Measurements from ENCODE around the gene RTCA. TPM values are rescaled to one million over a fixed set of nuclear protein-coding genes. Genes with fewer than 3 reads are reported as not detected.
"Not testable (repeated sequence)": the region's sequence is repeated elsewhere in the genome, so short reads cannot be mapped to it uniquely, and the experiment has no call there.

The RTCA gene
- total RNA-seq, 2 experiments from 2014 or later, result 48.2 to 50.6 TPM

GRCh38 chr1:100266741-100267140 lies 725 bp downstream of the RTCA start:
- Mint-ChIP-seq H3K36me3 (ENCODE audit: low read depth) (peaks cover 46% of the 10 kb centered on the region), H3K4me1 (peaks cover 44% of the 10 kb centered on the region), H3K4me3 (peak overlapping the region; percentile 96), H3K9me3 (peaks cover 2% of the 10 kb centered on the region), H3K27ac (peak overlapping the region; percentile 98), H3K27me3 (no peaks in the 10 kb centered on the region)
- POLR2A ChIA-PET, result no interaction called here
- CTCF ChIA-PET, result interaction anchor here (0.7 to 3.2 kb wide), 8 partner anchors 12 to 193 kb away, joined by 3 to 11 read pairs (median 4); partner anchors contain the start of genes CDC14A and DBT
- DNase-seq, result peak; percentile 16

GRCh38 chr1:100267284-100267683 lies 1.3 kb downstream of the RTCA start:
- no peaks in the 10 kb centered on the region for H3K9me3 Mint-ChIP-seq
- no peak for DNase-seq
- H3K27me3 Mint-ChIP-seq, result no peaks in the 10 kb centered on the region
- H3K4me3 Mint-ChIP-seq, result peak overlapping the region; percentile 96
- POLR2A ChIA-PET, result no interaction called here
- peaks cover 48% of the 10 kb centered on the region for H3K4me1 Mint-ChIP-seq
- peak overlapping the region; percentile 98 for H3K27ac Mint-ChIP-seq
- peaks cover 50% of the 10 kb centered on the region for H3K36me3 Mint-ChIP-seq (ENCODE audit: low read depth)
- CTCF ChIA-PET, result interaction anchor here (0.7 to 3.2 kb wide), 7 partner anchors 12 to 192 kb away, joined by 3 to 11 read pairs (median 4); partner anchors contain the start of genes CDC14A and DBT

GRCh38 chr1:100268202-100268601 lies 2.2 kb downstream of the RTCA start:
- H3K4me3 Mint-ChIP-seq, result peak overlapping the region; percentile 96
- CTCF ChIA-PET, result interaction anchor here (0.6 to 1.5 kb wide), 4 partner anchors 15 to 191 kb away, joined by 3 to 5 read pairs (median 4); no protein-coding TSS in a partner anchor
- no peaks in the 10 kb centered on the region for H3K27me3 Mint-ChIP-seq
- no peaks in the 10 kb centered on the region for H3K9me3 Mint-ChIP-seq
- H3K4me1 Mint-ChIP-seq, result peaks cover 48% of the 10 kb centered on the region
- DNase-seq, result no peak
- H3K36me3 Mint-ChIP-seq (ENCODE audit: low read depth), result peaks cover 53% of the 10 kb centered on the region
- POLR2A ChIA-PET, result interaction anchor here (0.6 kb wide), 1 partner anchor 199 kb away, joined by 3 read pairs; no protein-coding TSS in a partner anchor
- peak overlapping the region; percentile 98 for H3K27ac Mint-ChIP-seq

- peaks cover 64% of the 10 kb centered on the region for H3K36me3 Mint-ChIP-seq (ENCODE audit: low read depth)
- H3K4me1 Mint-ChIP-seq, result peaks cover 30% of the 10 kb centered on the region
- CTCF ChIA-PET, result no interaction called here
- DNase-seq, result peak; percentile 33
- POLR2A ChIA-PET, result interaction anchor here (0.6 kb wide), 1 partner anchor 114 kb away, joined by 7 read pairs; no protein-coding TSS in a partner anchor
- H3K27me3 Mint-ChIP-seq, result no peaks in the 10 kb centered on the region
- H3K27ac Mint-ChIP-seq, result no peak overlapping the region
- no peaks in the 10 kb centered on the region for H3K9me3 Mint-ChIP-seq
- no peak overlapping the region for H3K4me3 Mint-ChIP-seq
Measured at GRCh38 chr1:100277866-100278265, 11.8 kb downstream of the RTCA start.

GRCh38 chr1:100279358-100279923 lies 13.4 kb downstream of the RTCA start:
- H3K27ac Mint-ChIP-seq, result no peak overlapping the region
- peaks cover 29% of the 10 kb centered on the region for H3K4me1 Mint-ChIP-seq
- H3K4me3 Mint-ChIP-seq, result no peak overlapping the region
- CTCF ChIA-PET, result interaction anchor here (0.6 to 1.5 kb wide), 6 partner anchors 10 to 541 kb away, joined by 3 to 6 read pairs (median 4); partner anchors contain the start of gene RTCA
- no peaks in the 10 kb centered on the region for H3K27me3 Mint-ChIP-seq
- DNase-seq, result no peak
- POLR2A ChIA-PET, result no interaction called here
- H3K9me3 Mint-ChIP-seq, result no peaks in the 10 kb centered on the region
- peaks cover 59% of the 10 kb centered on the region for H3K36me3 Mint-ChIP-seq (ENCODE audit: low read depth)

- Mint-ChIP-seq H3K9me3 (no peaks in the 10 kb centered on the region), H3K27me3 (no peaks in the 10 kb centered on the region), H3K27ac (no peak overlapping the region), H3K4me3 (no peak overlapping the region), H3K36me3 (ENCODE audit: low read depth) (peaks cover 58% of the 10 kb centered on the region), H3K4me1 (peaks cover 27% of the 10 kb centered on the region)
- DNase-seq, result no peak
- POLR2A ChIA-PET, result no interaction called here
- CTCF ChIA-PET, result no interaction called here
Measured at GRCh38 chr1:100279954-100280682, 14.1 kb downstream of the RTCA start.

- no peak overlapping the region for H3K27ac Mint-ChIP-seq
- peaks cover 19% of the 10 kb centered on the region for H3K4me1 Mint-ChIP-seq
- H3K4me3 Mint-ChIP-seq, result no peak overlapping the region
- no peak for DNase-seq
- H3K27me3 Mint-ChIP-seq, result no peaks in the 10 kb centered on the region
- H3K36me3 Mint-ChIP-seq (ENCODE audit: low read depth), result peaks cover 44% of the 10 kb centered on the region
- H3K9me3 Mint-ChIP-seq, result no peaks in the 10 kb centered on the region
- ChIA-PET CTCF (no interaction called here), POLR2A (no interaction called here)
Measured at GRCh38 chr1:100284591-100284990, 18.6 kb downstream of the RTCA start.

GRCh38 chr1:100287162-100287561 lies 21.1 kb downstream of the RTCA start:
- ChIA-PET POLR2A (no interaction called here), CTCF (interaction anchor here (0.5 to 0.9 kb wide), 2 partner anchors 28 to 89 kb away, joined by 3 read pairs; no protein-coding TSS in a partner anchor)
- Mint-ChIP-seq H3K27ac (no peak overlapping the region), H3K4me1 (peaks cover 3% of the 10 kb centered on the region), H3K36me3 (ENCODE audit: low read depth) (peaks cover 45% of the 10 kb centered on the region), H3K27me3 (no peaks in the 10 kb centered on the region), H3K9me3 (no peaks in the 10 kb centered on the region), H3K4me3 (no peak overlapping the region)
- no peak for DNase-seq

GRCh38 chr1:100290291-100290690 lies 24.3 kb downstream of the RTCA start:
- no peak overlapping the region for H3K4me3 Mint-ChIP-seq
- POLR2A ChIA-PET, result no interaction called here
- peaks cover 3% of the 10 kb centered on the region for H3K4me1 Mint-ChIP-seq
- no peaks in the 10 kb centered on the region for H3K27me3 Mint-ChIP-seq
- H3K27ac Mint-ChIP-seq, result no peak overlapping the region
- peaks cover 50% of the 10 kb centered on the region for H3K36me3 Mint-ChIP-seq (ENCODE audit: low read depth)
- H3K9me3 Mint-ChIP-seq, result no peaks in the 10 kb centered on the region
- CTCF ChIA-PET, result interaction anchor here (1.0 to 1.5 kb wide), 3 partner anchors 8 to 994 kb away, joined by 3 to 5 read pairs (median 3); no protein-coding TSS in a partner anchor
- no peak for DNase-seq

GRCh38 chr1:100292711-100293110 lies 26.7 kb downstream of the RTCA start:
- H3K36me3 Mint-ChIP-seq (ENCODE audit: low read depth), result peaks cover 41% of the 10 kb centered on the region
- no peaks in the 10 kb centered on the region for H3K4me1 Mint-ChIP-seq
- H3K4me3 Mint-ChIP-seq, result no peak overlapping the region
- ChIA-PET POLR2A (no interaction called here), CTCF (no interaction called here)
- no peaks in the 10 kb centered on the region for H3K9me3 Mint-ChIP-seq
- H3K27ac Mint-ChIP-seq, result no peak overlapping the region
- DNase-seq, result no peak
- H3K27me3 Mint-ChIP-seq, result no peaks in the 10 kb centered on the region

- H3K9me3 Mint-ChIP-seq, result no peaks in the 10 kb centered on the region
- no peaks in the 10 kb centered on the region for H3K27me3 Mint-ChIP-seq
- DNase-seq, result no peak
- ChIA-PET POLR2A (no interaction called here), CTCF (interaction anchor here (0.9 kb wide), 1 partner anchor 88 kb away, joined by 3 read pairs; no protein-coding TSS in a partner anchor)
- H3K4me1 Mint-ChIP-seq, result peaks cover 7% of the 10 kb centered on the region
- peaks cover 27% of the 10 kb centered on the region for H3K36me3 Mint-ChIP-seq (ENCODE audit: low read depth)
- H3K27ac Mint-ChIP-seq, result no peak overlapping the region
- no peak overlapping the region for H3K4me3 Mint-ChIP-seq
Measured at GRCh38 chr1:100296140-100296539, 30.1 kb downstream of the RTCA start.

- POLR2A ChIA-PET, H3K27me3 Mint-ChIP-seq, H3K4me1 Mint-ChIP-seq, H3K27ac Mint-ChIP-seq, CTCF ChIA-PET, H3K4me3 Mint-ChIP-seq, DNase-seq, H3K9me3 Mint-ChIP-seq: not testable (repeated sequence)
- H3K36me3 Mint-ChIP-seq (ENCODE audit: low read depth), result peaks cover 23% of the 10 kb centered on the region
Measured at GRCh38 chr1:100296997-100297396, 31.0 kb downstream of the RTCA start.

GRCh38 chr1:100298512-100298911 lies 32.5 kb downstream of the RTCA start:
- no peak overlapping the region for H3K27ac Mint-ChIP-seq
- no peaks in the 10 kb centered on the region for H3K27me3 Mint-ChIP-seq
- CTCF ChIA-PET, result interaction anchor here (0.9 to 1.8 kb wide), 2 partner anchors 9 to 21 kb away, joined by 3 to 5 read pairs; no protein-coding TSS in a partner anchor
- DNase-seq, result no peak
- POLR2A ChIA-PET, result no interaction called here
- peaks cover under 1% of the 10 kb centered on the region for H3K9me3 Mint-ChIP-seq
- H3K36me3 Mint-ChIP-seq (ENCODE audit: low read depth), result peaks cover 11% of the 10 kb centered on the region
- no peak overlapping the region for H3K4me3 Mint-ChIP-seq
- peaks cover 7% of the 10 kb centered on the region for H3K4me1 Mint-ChIP-seq

All from activated CD4-positive, alpha-beta T cell treated with anti-CD3 and anti-CD28 coated beads, Interleukin-2, amount 10 ng/mL, durations not matched to agents 7 days and 5 days (primary cell).